Left lung (tissue), 10 donors: Measurements from ENCODE around the gene TRIM27. TPM values are rescaled to one million over a fixed set of nuclear protein-coding genes. Genes with fewer than 3 reads are reported as not detected.
"Not testable (repeated sequence)": the region's sequence is repeated elsewhere in the genome, so short reads cannot be mapped to it uniquely, and the experiment has no call there.

Experiments
- ATAC-seq: fragments of 200-7000 bp; cut with Tn5 transposase; one replicate; pipeline ENCODE4 v1.9.1; 2020; ENCODE audit warnings: moderate library complexity
- DNase-seq, 4 donors: peaks; one replicate each; pipeline ENCODE4 v3.0.0-alpha.2; 2013 to 2020
- H3K27ac ChIP-seq, 2 donors: fragments of 200-600 bp; sonication (generic) in 1 of 2; one replicate each; pipeline versions ENCODE4 v1.5.0 to v1.8.0; 2020 to 2021
- H3K27me3 ChIP-seq, 2 donors: fragments of 200-600 bp; sonication (generic) in 1 of 2; one replicate each; pipeline versions ENCODE4 v1.5.0 to v1.8.0; 2020 to 2021
- H3K36me3 ChIP-seq, 2 donors: fragments of 200-600 bp; sonication (generic) in 1 of 2; one replicate each; pipeline versions ENCODE4 v1.5.0 to v1.8.0; 2020 to 2021
- H3K4me1 ChIP-seq, 2 donors: fragments of 200-600 bp; one replicate each; pipeline ENCODE4 v1.8.0; 2021
- H3K4me3 ChIP-seq, 2 donors: fragments of 200-600 bp; sonication (generic) in 1 of 2; one replicate each; pipeline versions ENCODE4 v1.5.0 to v1.8.0; 2020 to 2021; ENCODE audit warnings: mild to moderate bottlenecking in 1 of 2
- H3K9me3 ChIP-seq, 2 donors: fragments of 200-600 bp; sonication (generic) in 1 of 2; one replicate each; pipeline versions ENCODE4 v1.5.0 to v1.8.0; 2020 to 2021
- intact Hi-C, 2 donors: fragments of 100-400 bp; cut with DNase I; formaldehyde crosslinking; loops; one replicate each; pipeline versions ENCODE4 v1.11.2 to v1.14.2; 2022
- polyA plus RNA-seq, 6 donors: library from polyadenylated mRNA; unstranded; fragments of 120-200 nt; gene quantifications; one replicate each; pipeline ENCODE4 v1.2.1, GENCODE V29; 2013; ENCODE audit not compliant: insufficient read length in 6 of 6
- total RNA-seq, 2 donors: library from RNA; stranded (reverse); fragmentation: NEBNext Ultra II Directional; extraction: Animal tissue kit (Norgen Biotek cat#: 25700); gene quantifications; one replicate each; pipeline ENCODE4 v1.2.1, GENCODE V29; 2021
- TF ChIP-seq, protein P1 (sequence below), 2 donors: fragments of 200-600 bp; sonication (generic) in 1 of 2; IDR thresholded peaks; one replicate each; pipeline versions ENCODE4 v1.5.0 to v1.8.0; 2021; ENCODE audit warnings: antibody characterized with exemption in 2 of 2
- donor health status: DM: no; HTN: yes; CAD: no.
- donor health status: DM: no; HTN: no; CAD: no.

TRIM27 gene
- total and polyA plus RNA-seq, 8 donors: 42.2 to 96.9 (median 84.2) TPM

DNA sequence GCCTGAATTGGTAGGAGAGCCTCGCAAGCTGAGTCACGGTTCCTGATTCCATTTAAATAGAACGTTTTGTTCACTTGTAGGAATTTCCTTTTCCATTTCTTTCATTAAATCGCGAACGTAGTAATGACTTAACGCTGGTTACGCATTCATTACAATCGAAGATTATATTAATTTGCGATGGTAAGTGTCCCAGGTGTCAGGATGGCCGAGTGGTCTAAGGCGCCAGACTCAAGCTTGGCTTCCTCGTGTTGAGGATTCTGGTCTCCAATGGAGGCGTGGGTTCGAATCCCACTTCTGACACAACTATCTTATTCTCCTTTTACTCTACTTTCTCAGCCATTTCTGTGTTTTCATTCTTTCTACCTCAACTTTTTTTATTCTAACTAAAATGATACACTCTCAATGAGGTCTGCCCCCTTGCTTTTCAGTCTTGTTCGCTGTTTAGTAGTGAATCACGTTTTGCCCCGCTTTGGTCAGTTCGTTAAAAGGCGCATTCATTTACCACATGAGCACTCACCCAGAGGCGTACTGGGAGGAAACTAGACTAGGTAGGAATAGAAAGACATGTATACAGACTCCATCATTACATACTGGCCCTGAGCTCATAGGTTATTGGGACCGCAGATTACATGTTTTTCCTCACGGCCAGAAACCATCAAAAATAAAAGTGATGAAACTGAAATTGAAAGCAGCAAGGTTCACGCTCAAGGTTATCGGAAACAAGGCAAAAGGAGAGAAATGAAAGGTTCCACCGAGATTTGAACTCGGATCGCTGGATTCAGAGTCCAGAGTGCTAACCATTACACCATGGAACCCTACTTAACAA lies 17.3 kb upstream of the TRIM27 start:
- no peaks in the 10 kb centered on the region for H3K36me3 ChIP-seq
- H3K4me1 ChIP-seq: peaks cover 0 to 40% of the 10 kb centered on the region in 2 donors
- TF ChIP-seq, protein P1, sequence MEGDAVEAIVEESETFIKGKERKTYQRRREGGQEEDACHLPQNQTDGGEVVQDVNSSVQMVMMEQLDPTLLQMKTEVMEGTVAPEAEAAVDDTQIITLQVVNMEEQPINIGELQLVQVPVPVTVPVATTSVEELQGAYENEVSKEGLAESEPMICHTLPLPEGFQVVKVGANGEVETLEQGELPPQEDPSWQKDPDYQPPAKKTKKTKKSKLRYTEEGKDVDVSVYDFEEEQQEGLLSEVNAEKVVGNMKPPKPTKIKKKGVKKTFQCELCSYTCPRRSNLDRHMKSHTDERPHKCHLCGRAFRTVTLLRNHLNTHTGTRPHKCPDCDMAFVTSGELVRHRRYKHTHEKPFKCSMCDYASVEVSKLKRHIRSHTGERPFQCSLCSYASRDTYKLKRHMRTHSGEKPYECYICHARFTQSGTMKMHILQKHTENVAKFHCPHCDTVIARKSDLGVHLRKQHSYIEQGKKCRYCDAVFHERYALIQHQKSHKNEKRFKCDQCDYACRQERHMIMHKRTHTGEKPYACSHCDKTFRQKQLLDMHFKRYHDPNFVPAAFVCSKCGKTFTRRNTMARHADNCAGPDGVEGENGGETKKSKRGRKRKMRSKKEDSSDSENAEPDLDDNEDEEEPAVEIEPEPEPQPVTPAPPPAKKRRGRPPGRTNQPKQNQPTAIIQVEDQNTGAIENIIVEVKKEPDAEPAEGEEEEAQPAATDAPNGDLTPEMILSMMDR (IDR thresholded peaks at IDR 0.05): no peak
- ATAC-seq: peak; percentile 74
- no peaks in the 10 kb centered on the region for H3K9me3 ChIP-seq
- intact Hi-C loops: no loop called here
- H3K27ac ChIP-seq: peak overlapping the region; percentile 75 to 82
- peak in 3 of 4 donors; percentile 69 to 85 (median 78) for DNase-seq
- peak overlapping the region; percentile 38 to 50 for H3K4me3 ChIP-seq
- no peaks in the 10 kb centered on the region for H3K27me3 ChIP-seq

DNA sequence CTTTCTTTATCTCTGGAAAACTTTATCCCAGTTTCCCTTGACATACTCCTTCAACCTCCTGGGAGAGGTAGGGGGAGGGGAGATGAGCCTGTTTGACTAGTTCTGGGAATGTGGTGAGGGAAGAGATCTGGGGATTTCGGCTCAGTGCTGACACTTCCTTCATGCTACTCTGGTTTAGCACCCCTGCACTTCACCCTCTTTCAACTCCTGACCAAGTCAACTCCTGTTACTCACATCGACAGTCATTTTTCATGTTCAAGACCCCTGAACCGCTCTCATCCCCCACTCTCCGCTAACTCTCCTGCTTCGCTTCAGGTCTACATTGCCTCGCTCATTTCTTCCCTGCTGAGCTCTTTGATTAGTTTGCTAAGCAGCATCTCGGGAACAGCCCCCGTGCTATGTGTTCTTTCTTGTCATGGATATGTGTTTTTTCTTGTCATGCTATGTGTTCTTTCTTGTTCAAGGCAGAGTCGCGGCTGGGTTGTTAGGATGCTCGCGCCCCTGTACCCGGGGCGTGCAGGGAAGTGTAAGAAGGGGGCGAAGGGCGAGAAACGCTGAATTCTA lies 16.6 kb upstream of the TRIM27 start:
- TF ChIP-seq, protein P1 (IDR thresholded peaks at IDR 0.05): no peak
- H3K27ac ChIP-seq: peak overlapping the region; percentile 75 to 82
- DNase-seq: no peak
- no peaks in the 10 kb centered on the region for H3K36me3 ChIP-seq
- peaks cover 0 to 40% of the 10 kb centered on the region in 2 donors for H3K4me1 ChIP-seq
- no peaks in the 10 kb centered on the region for H3K9me3 ChIP-seq
- H3K27me3 ChIP-seq: no peaks in the 10 kb centered on the region
- peak; percentile 61 for ATAC-seq
- intact Hi-C loops: no loop called here
- H3K4me3 ChIP-seq: peak overlapping the region; percentile 38 to 50

DNA sequence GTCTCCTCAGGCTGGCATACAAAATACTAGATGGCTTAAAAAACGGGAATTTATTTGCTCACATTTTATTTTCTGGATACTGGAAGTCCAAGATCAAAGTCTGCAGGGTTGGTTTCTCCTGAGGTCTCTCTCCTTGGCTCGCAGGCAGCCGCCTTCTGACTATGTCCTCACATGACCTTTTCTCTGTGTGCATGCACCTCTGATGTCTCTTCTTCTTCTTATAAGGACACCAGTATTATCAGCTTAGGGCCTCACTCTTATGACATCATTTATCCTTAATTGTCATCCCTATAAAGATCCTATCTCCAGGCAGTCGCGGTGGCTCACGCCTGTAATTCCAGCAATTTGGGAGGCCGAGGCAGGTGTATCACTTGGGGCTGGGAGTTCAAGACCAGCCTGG lies 9.3 kb upstream of the TRIM27 start:
- TF ChIP-seq, protein P1 (IDR thresholded peaks at IDR 0.05): no peak
- intact Hi-C loops: no loop called here
- no peaks in the 10 kb centered on the region for H3K4me1 ChIP-seq

GRCh38 chr6:28929887-28930620 lies 6.3 kb upstream of the TRIM27 start:
- intact Hi-C loops: no loop called here

More for the DNA sequence above, 9.3 kb upstream of the TRIM27 start:
- H3K27me3 ChIP-seq: peaks cover 0 to 23% of the 10 kb centered on the region in 2 donors
- no peak for ATAC-seq
- no peaks in the 10 kb centered on the region for H3K36me3 ChIP-seq
- no peak overlapping the region for H3K4me3 ChIP-seq
- H3K9me3 ChIP-seq: no peaks in the 10 kb centered on the region
- DNase-seq: no peak
- no peak overlapping the region for H3K27ac ChIP-seq

DNA sequence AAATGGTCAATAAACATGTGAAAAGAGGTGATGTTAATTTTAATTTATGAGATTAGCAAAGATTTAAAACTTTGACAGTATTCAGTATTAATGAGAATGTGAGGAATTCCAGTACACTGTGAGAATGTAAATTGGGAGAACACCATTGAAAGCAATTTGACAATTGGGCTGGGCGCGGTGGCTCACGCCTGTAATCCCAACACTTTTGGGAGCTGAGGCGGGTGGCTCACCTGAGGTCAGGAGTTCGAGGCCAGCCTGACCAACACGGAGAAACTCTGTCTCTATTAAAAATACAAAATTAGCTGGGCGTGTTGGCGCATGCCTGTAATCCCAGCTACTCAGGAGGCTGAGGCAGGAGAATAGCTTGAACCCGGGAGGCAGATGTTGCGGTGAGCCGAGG lies 5.6 kb upstream of the TRIM27 start:
- DNase-seq, H3K36me3 ChIP-seq, H3K4me1 ChIP-seq, H3K9me3 ChIP-seq, H3K4me3 ChIP-seq, intact Hi-C loops, H3K27ac ChIP-seq, ATAC-seq: not testable (repeated sequence)
- H3K27me3 ChIP-seq: peaks cover 0 to 24% of the 10 kb centered on the region in 2 donors

More at GRCh38 chr6:28929887-28930620, 6.3 kb upstream of the TRIM27 start:
- no peak for DNase-seq
- no peak for ATAC-seq
- Histone ChIP-seq H3K4me3 (no peak overlapping the region), H3K4me1 (no peaks in the 10 kb centered on the region), H3K27me3 (peaks cover 0 to 24% of the 10 kb centered on the region in 2 donors), H3K9me3 (no peaks in the 10 kb centered on the region), H3K27ac (no peak overlapping the region), H3K36me3 (no peaks in the 10 kb centered on the region)
- TF ChIP-seq, protein P1 (IDR thresholded peaks at IDR 0.05): no peak
